ENCODE measurements around the gene LY6G6D. TPM values are rescaled to one million over a fixed set of nuclear protein-coding genes. Genes with fewer than 3 reads are reported as not detected.

Gene LY6G6D
- total RNA-seq, 1 experiment from 2014 or later: not detected

DNA sequence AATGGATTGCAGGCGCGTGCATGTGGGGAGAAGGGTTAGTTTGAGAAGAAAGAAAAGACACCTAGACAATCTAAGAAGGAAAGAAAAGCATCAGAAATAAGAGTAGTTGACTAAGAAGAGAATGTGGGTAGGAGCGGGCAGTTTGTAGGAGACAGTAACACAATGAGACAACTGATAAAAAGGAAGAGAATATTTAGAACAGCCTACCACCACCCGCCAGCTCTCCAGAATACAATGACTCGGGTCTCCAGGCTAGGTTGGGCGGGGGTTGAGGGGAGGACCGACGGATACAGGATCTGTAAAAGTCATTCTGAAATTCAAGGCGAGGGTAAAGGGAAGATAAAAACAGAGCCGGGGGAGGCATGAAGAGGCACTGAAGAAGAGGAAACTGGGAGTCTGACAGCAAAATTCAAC, 12.7 kb upstream of the LY6G6D start:
- Histone ChIP-seq H3K36me3 (ENCODE audit: control insufficient read depth, insufficient read depth, low read length) (peaks cover 3% of the 10 kb centered on the region), H3K4me1 (peaks cover 34% of the 10 kb centered on the region), H3K27me3 (replicated peaks; ENCODE audit: control insufficient read depth, insufficient read depth, low read length) (no peaks in the 10 kb centered on the region), H3K4me3 (ENCODE audit: low read depth, low read length) (peak overlapping the region; percentile 50), H3K9me3 (no peaks in the 10 kb centered on the region)
- TF ChIP-seq, protein P1, sequence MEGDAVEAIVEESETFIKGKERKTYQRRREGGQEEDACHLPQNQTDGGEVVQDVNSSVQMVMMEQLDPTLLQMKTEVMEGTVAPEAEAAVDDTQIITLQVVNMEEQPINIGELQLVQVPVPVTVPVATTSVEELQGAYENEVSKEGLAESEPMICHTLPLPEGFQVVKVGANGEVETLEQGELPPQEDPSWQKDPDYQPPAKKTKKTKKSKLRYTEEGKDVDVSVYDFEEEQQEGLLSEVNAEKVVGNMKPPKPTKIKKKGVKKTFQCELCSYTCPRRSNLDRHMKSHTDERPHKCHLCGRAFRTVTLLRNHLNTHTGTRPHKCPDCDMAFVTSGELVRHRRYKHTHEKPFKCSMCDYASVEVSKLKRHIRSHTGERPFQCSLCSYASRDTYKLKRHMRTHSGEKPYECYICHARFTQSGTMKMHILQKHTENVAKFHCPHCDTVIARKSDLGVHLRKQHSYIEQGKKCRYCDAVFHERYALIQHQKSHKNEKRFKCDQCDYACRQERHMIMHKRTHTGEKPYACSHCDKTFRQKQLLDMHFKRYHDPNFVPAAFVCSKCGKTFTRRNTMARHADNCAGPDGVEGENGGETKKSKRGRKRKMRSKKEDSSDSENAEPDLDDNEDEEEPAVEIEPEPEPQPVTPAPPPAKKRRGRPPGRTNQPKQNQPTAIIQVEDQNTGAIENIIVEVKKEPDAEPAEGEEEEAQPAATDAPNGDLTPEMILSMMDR (IDR thresholded peaks at IDR 0.05; ENCODE audit: insufficient read depth in 1 of 2, low read depth in 1 of 2, low read length in 1 of 2, severe bottlenecking in 1 of 2, unreplicated experiment in 1 of 2): no peak
- no TSS peak for BruUV-seq (replicated peaks)
- Mint-ChIP-seq H3K4me1 (ENCODE audit: low read depth, unreplicated experiment) (peaks cover 16% of the 10 kb centered on the region), H3K9me3 (ENCODE audit: unreplicated experiment) (no peaks in the 10 kb centered on the region), H3K27ac (ENCODE audit: unreplicated experiment) (peak overlapping the region; percentile 87), H3K27me3 (ENCODE audit: insufficient read depth, unreplicated experiment) (no peaks in the 10 kb centered on the region), H3K36me3 (ENCODE audit: insufficient read depth, unreplicated experiment) (peaks cover 25% of the 10 kb centered on the region), H3K4me3 (ENCODE audit: unreplicated experiment) (peak overlapping the region; percentile 91)
- POLR2A ChIA-PET: interaction anchor here (1.2 to 1.7 kb wide), 8 partner anchors 11 to 160 kb away, joined by 3 to 11 read pairs (median 4); partner anchors contain the start of genes CLIC1, HSPA1A, HSPA1L and NEU1
- DNase-seq: no peak
- intact Hi-C loops (cut with micrococcal nuclease; ENCODE audit: unreplicated experiment): loop anchor here (2.0 to 5.0 kb wide), 2 partner anchors 22 to 35 kb away; partner anchors contain the start of genes CLIC1 and LY6G5C
- CTCF ChIA-PET: interaction anchor here (0.9 to 1.2 kb wide), 5 partner anchors 22 to 104 kb away, joined by 3 to 7 read pairs (median 3); partner anchors contain the start of genes CSNK2B and LSM2

DNA sequence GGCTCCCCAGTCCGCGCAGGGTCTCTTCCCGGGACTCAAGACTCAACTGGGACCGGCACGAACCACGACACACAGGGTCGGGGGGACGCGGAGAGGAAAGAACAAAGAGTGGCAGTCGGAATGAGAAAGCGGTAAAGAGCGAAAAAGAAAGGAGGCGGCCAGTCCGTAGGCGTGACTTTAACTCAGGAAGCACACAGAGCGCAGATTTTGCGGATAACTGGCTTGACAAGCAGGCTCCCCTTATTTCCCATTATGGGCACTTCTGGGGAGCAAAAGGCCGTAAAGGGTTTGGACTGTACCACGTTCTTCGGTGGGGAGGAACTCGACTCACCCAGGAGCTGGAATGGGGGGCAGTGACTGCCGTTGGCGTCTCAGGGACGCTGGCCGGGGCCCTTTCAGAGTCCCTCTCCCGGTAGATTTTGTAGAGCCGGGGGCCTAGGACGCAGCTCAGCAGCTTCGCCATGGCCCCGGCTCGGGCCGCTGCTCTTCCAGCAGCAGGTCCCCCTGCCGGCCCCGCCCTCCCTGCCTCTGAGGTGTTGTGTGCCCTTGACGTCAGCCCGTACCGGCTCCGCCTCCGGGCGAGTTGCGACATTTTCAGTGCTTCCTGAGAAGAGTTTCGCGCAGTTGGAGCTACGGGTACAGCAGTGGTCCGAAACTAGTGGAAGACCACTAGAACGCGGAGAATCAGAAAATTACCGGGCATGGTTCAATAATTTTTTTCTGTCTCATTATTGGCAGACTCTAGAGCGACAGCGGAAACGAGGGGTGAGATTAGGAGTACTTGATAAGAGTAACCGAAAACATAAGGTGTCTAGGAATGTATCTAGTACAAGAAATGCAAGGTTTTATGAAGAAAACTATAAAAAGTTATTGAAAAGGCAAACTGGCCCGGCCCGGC, 12.1 kb upstream of the LY6G6D start, which contains the start of gene ABHD16A:
Gene ABHD16A (minus strand): TSS at position 506 of the 898 bp plus-strand sequence. CDS start 43 bp downstream, at position 463.
- Mint-ChIP-seq H3K4me3 (ENCODE audit: unreplicated experiment) (peak within 1 kb of the TSS; percentile 91), H3K27me3 (ENCODE audit: insufficient read depth, unreplicated experiment) (no peaks in the 10 kb centered on the region), H3K27ac (ENCODE audit: unreplicated experiment) (peak within 1 kb of the TSS; percentile 87), H3K4me1 (ENCODE audit: low read depth, unreplicated experiment) (peaks cover 11% of the 10 kb centered on the region), H3K9me3 (ENCODE audit: unreplicated experiment) (no peaks in the 10 kb centered on the region), H3K36me3 (ENCODE audit: insufficient read depth, unreplicated experiment) (peaks cover 19% of the 10 kb centered on the region)
- peak; percentile 97 to 98 for DNase-seq
- H3K36me3 ChIP-seq (ENCODE audit: control insufficient read depth, insufficient read depth, low read length): peaks cover 3% of the 10 kb centered on the region
- BruUV-seq (replicated peaks): no TSS peak
- intact Hi-C loops (cut with micrococcal nuclease; ENCODE audit: unreplicated experiment): loop anchor here (2.0 to 5.0 kb wide), 2 partner anchors 22 to 34 kb away; partner anchors contain the start of genes CLIC1 and LY6G5C
- no peaks in the 10 kb centered on the region for H3K27me3 ChIP-seq (replicated peaks; ENCODE audit: control insufficient read depth, insufficient read depth, low read length)
- peaks cover 34% of the 10 kb centered on the region for H3K4me1 ChIP-seq
- ChIA-PET CTCF (interaction anchor here (0.6 to 1.2 kb wide), 8 partner anchors 23 to 154 kb away, joined by 3 to 7 read pairs (median 3); partner anchors contain the start of genes CSNK2B and LSM2), POLR2A (interaction anchor here (0.5 to 1.7 kb wide), 17 partner anchors 10 to 666 kb away, joined by 3 to 11 read pairs (median 4); partner anchors contain the start of genes APOM, CLIC1, HSPA1A and HSPA1B)
- H3K4me3 ChIP-seq (ENCODE audit: low read depth, low read length): peak within 1 kb of the TSS; percentile 50
- TF ChIP-seq, protein P1 (IDR thresholded peaks at IDR 0.05; ENCODE audit: insufficient read depth in 1 of 2, low read depth in 1 of 2, low read length in 1 of 2, severe bottlenecking in 1 of 2, unreplicated experiment in 1 of 2): no peak
- no peaks in the 10 kb centered on the region for H3K9me3 ChIP-seq

DNA sequence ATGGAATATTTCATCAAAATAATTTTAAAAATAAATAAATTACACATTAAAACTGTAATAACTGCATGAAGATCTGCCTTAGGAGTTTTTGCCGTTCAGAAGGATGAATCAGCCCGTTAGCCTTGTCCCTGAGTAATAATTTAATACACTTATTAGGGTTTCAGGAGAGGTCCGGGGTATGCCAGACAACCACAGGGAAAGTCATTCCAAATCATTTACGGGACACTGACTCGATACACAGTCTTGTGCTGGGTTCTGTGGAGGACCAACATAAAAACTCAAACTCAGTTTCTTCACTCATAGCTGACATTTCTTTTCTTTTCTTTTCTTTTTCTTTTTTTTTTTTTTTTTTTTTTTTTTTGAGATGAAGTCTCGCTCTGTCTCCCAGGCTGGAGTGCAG, 9.2 kb upstream of the LY6G6D start:
- H3K27ac Mint-ChIP-seq (ENCODE audit: unreplicated experiment): no peak overlapping the region
- no peak for DNase-seq
- H3K27me3 ChIP-seq (replicated peaks; ENCODE audit: control insufficient read depth, insufficient read depth, low read length): no peaks in the 10 kb centered on the region
- no peaks in the 10 kb centered on the region for H3K9me3 Mint-ChIP-seq (ENCODE audit: unreplicated experiment)
- no peak overlapping the region for H3K4me3 ChIP-seq (ENCODE audit: low read depth, low read length)
- no peaks in the 10 kb centered on the region for H3K9me3 ChIP-seq
- BruUV-seq (replicated peaks): no TSS peak
- H3K27me3 Mint-ChIP-seq (ENCODE audit: insufficient read depth, unreplicated experiment): no peaks in the 10 kb centered on the region
- peaks cover 5% of the 10 kb centered on the region for H3K36me3 Mint-ChIP-seq (ENCODE audit: insufficient read depth, unreplicated experiment)
- ChIA-PET CTCF (no interaction called here), POLR2A (interaction anchor here (0.6 to 0.8 kb wide), 2 partner anchors 24 to 77 kb away, joined by 3 to 5 read pairs; no protein-coding TSS in a partner anchor)
- H3K36me3 ChIP-seq (ENCODE audit: control insufficient read depth, insufficient read depth, low read length): no peaks in the 10 kb centered on the region
- H3K4me1 Mint-ChIP-seq (ENCODE audit: low read depth, unreplicated experiment): peaks cover 9% of the 10 kb centered on the region
- H3K4me1 ChIP-seq: peaks cover 16% of the 10 kb centered on the region
- intact Hi-C loops (cut with micrococcal nuclease; ENCODE audit: unreplicated experiment): no loop called here
- H3K4me3 Mint-ChIP-seq (ENCODE audit: unreplicated experiment): no peak overlapping the region
- TF ChIP-seq, protein P1 (IDR thresholded peaks at IDR 0.05; ENCODE audit: insufficient read depth in 1 of 2, low read depth in 1 of 2, low read length in 1 of 2, severe bottlenecking in 1 of 2, unreplicated experiment in 1 of 2): no peak

Data from Caco-2 (cell line).